Measurements from ENCODE around the gene IQCH.

The IQCH gene

DNA sequence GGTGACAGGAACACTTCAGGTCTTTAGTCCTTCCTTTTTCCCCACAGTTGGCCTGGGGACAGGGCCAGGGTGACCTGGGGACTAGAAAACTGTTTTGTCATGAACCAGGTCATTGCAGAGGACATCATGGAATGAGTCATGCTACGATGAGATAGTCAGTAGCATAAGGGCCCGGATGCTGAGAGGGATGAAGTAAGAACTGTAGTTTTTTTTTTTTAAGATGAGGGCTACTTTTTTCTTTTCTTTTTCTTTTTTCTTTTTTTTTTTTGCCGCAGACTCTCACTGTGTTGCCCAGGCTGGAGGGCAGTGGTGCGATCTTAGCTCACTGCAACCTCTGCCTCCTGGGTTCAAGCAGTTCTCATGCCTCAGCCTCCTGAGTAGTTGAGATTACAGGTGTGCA lies 295.9 kb downstream of the IQCH start:
- in situ Hi-C loops (cut with MboI; ENCODE audit: low sequenced_read_pairs): no loop called here

- in situ Hi-C loops (cut with MboI; ENCODE audit: low sequenced_read_pairs): no loop called here
Observed at GRCh38 chr15:67551207-67551743, 296.7 kb downstream of the IQCH start.

Data from HL-60/S4 treated with phorbol 12-myristate 13-acetate at 8.2 ng/mL for 4 days and 3 days (cell line).